Upper lobe of left lung (tissue), 4 donors: Measurements from ENCODE around the gene CIZ1.

Experiments
- CTCF ChIP-seq, 6 experiments: fragments of 450-650 bp in 4 of 6; fragments of 200-600 bp in 2 of 6; sonication (generic) in 2 of 6; IDR thresholded peaks; one replicate each; pipeline ENCODE4 v1.5.1; 2016 to 2019; ENCODE audit warnings: antibody characterized with exemption in 6 of 6
- POLR2AphosphoS5 ChIP-seq, 2 donors: sonication (generic); formaldehyde crosslinking; IDR thresholded peaks; one replicate each; pipeline ENCODE4 v1.5.1; 2017; ENCODE audit warnings: antibody characterized with exemption in 2 of 2

GRCh38 chr9:128164307-128164885, 27.0 kb downstream of the CIZ1 start:
- TF ChIP-seq CTCF (IDR thresholded peaks at IDR 0.05): no peak
- TF ChIP-seq POLR2AphosphoS5 (IDR thresholded peaks at IDR 0.05): no peak
